Renal cortical epithelial cell (primary cell): ENCODE results near the gene GNA14. TPM values are rescaled to one million over a fixed set of nuclear protein-coding genes. Genes with fewer than 3 reads are reported as not detected.
"Not testable (repeated sequence)": the region's sequence is repeated elsewhere in the genome, so short reads cannot be mapped to it uniquely, and the experiment has no call there.

Experiments
- DNase-seq: peaks from one replicate; pipeline ENCODE4 v3.0.0-alpha.2; 2011; ENCODE audit warnings: low read depth
- total RNA-seq: library from RNA; depleted of rRNA; stranded (reverse); fragments of >200 nt; gene quantifications from 2 replicates; pipeline ENCODE4 v1.2.3, GENCODE V29; 2014

The GNA14 gene
- total RNA-seq, 1 donor from 2014 or later = 0.10 TPM

- not testable (repeated sequence) for DNase-seq
Measured at GRCh38 chr9:77489405-77490163, 158.5 kb downstream of the GNA14 start.

GRCh38 chr9:77488439-77489126, 159.5 kb downstream of the GNA14 start:
- peak; percentile 19 for DNase-seq

- DNase-seq = peak; percentile 29
Measured at GRCh38 chr9:77486968-77487367, 161.2 kb downstream of the GNA14 start.

GRCh38 chr9:77486463-77486862, 161.7 kb downstream of the GNA14 start:
- DNase-seq = no peak

- no peak for DNase-seq
Measured at GRCh38 chr9:77475641-77476473, 172.3 kb downstream of the GNA14 start.

- no peak for DNase-seq
Measured at GRCh38 chr9:77474936-77475335, 173.2 kb downstream of the GNA14 start.

GRCh38 chr9:77472646-77473045, 175.5 kb downstream of the GNA14 start:
- no peak for DNase-seq

GRCh38 chr9:77471572-77471971, 176.6 kb downstream of the GNA14 start:
- no peak for DNase-seq

- peak; percentile 76 for DNase-seq
Measured at GRCh38 chr9:77469515-77470231, 178.4 kb downstream of the GNA14 start.

- peak; percentile 33 for DNase-seq
Measured at GRCh38 chr9:77464661-77465060, 183.5 kb downstream of the GNA14 start.

GRCh38 chr9:77463151-77463550, 185.0 kb downstream of the GNA14 start:
- no peak for DNase-seq

GRCh38 chr9:77462066-77462465, 186.1 kb downstream of the GNA14 start:
- no peak for DNase-seq

- DNase-seq = no peak
Measured at GRCh38 chr9:77460938-77461337, 187.2 kb downstream of the GNA14 start.

- DNase-seq = peak; percentile 57
Measured at GRCh38 chr9:77457916-77458592, 190.1 kb downstream of the GNA14 start.

- peak; percentile 94 for DNase-seq
Measured at GRCh38 chr9:77456829-77457437, 191.2 kb downstream of the GNA14 start.

GRCh38 chr9:77455312-77455927, 192.7 kb downstream of the GNA14 start:
- no peak for DNase-seq

GRCh38 chr9:77454663-77455062, 193.5 kb downstream of the GNA14 start:
- DNase-seq = no peak

GRCh38 chr9:77453825-77454647, 194.1 kb downstream of the GNA14 start:
- no peak for DNase-seq

GRCh38 chr9:77451507-77451906, 196.6 kb downstream of the GNA14 start:
- DNase-seq = no peak
